T-helper 1 cell treated with Interleukin-12 subunit alpha and Interleukin-12 subunit beta and Interleukin-4 antibody, amounts not matched to agents 30 μg/mL and 1 μg/mL, for 36 hours (primary cell): ENCODE measurements around the gene NFKBIE.
A peak's percentile ranks its signal among the peaks of the same experiment; 100 is the strongest.

Source experiments
- H3K27ac Mint-ChIP-seq: one replicate; pipeline ENCODE4 v1.8.0; 2021; ENCODE audit warnings: mild to moderate bottlenecking, mixed read lengths
- H3K27me3 Mint-ChIP-seq: one replicate; pipeline ENCODE4 v1.8.0; 2021; ENCODE audit warnings: low read depth, mixed read lengths
- H3K36me3 Mint-ChIP-seq: one replicate; pipeline ENCODE4 v1.8.0; 2021; ENCODE audit warnings: low read depth, mixed read lengths
- H3K4me1 Mint-ChIP-seq: one replicate; pipeline ENCODE4 v1.8.0; 2021; ENCODE audit warnings: low read depth, mixed read lengths
- H3K4me3 Mint-ChIP-seq: one replicate; pipeline ENCODE4 v1.8.0; 2021; ENCODE audit warnings: mild to moderate bottlenecking, moderate library complexity, mixed read lengths
- H3K9me3 Mint-ChIP-seq: one replicate; pipeline ENCODE4 v1.8.0; 2021; ENCODE audit warnings: mixed read lengths

NFKBIE gene

GRCh38 chr6:44227148-44227793 lies 38.1 kb downstream of the NFKBIE start:
- H3K27ac Mint-ChIP-seq, result no peak overlapping the region
- peaks cover 2% of the 10 kb centered on the region for H3K36me3 Mint-ChIP-seq
- H3K4me1 Mint-ChIP-seq, result peaks cover 16% of the 10 kb centered on the region
- H3K27me3 Mint-ChIP-seq, result no peaks in the 10 kb centered on the region
- no peak overlapping the region for H3K4me3 Mint-ChIP-seq
- H3K9me3 Mint-ChIP-seq, result no peaks in the 10 kb centered on the region

DNA sequence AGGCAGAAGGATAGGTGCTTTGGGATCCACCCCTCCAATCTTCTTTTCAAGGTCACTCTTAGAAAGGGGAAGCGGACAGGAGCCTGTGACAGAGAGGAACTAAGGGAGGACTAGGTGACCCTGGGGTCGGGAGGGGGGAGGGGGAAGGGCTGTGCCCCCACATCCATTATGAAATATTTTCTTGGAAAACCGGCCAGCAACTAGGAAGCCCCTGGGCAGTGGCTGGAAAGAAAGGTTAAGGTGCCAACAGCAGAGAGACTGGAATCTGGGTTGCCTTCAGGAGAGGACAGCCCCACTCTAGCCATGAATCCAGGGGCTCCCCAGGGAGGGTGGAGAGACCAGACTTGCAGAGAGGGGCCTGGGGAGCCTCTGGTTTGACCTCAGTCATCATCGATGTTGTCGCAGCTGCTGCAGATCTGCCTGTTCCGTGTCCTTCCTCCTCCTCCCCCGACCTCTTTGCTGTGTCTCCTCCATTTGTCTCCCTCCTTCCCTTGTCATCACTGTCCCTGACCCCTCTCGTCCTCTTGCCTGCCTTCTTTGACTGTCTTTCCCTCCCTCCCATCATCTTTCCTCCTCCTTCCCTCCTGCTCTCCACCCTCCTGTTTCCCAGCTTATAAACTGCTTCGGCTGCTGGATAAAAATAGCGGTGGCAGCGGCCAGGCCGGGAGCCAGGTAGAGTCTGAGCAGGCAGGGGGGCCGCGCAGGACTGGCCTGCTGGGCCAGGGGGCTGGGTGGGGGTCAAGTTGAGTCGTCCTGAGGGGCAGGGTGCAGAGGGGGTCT lies 38.8 kb downstream of the NFKBIE start:
- H3K4me3 Mint-ChIP-seq, result no peak overlapping the region
- no peaks in the 10 kb centered on the region for H3K27me3 Mint-ChIP-seq
- peaks cover 19% of the 10 kb centered on the region for H3K4me1 Mint-ChIP-seq
- no peaks in the 10 kb centered on the region for H3K9me3 Mint-ChIP-seq
- no peaks in the 10 kb centered on the region for H3K36me3 Mint-ChIP-seq
- peak overlapping the region; percentile 52 for H3K27ac Mint-ChIP-seq

DNA sequence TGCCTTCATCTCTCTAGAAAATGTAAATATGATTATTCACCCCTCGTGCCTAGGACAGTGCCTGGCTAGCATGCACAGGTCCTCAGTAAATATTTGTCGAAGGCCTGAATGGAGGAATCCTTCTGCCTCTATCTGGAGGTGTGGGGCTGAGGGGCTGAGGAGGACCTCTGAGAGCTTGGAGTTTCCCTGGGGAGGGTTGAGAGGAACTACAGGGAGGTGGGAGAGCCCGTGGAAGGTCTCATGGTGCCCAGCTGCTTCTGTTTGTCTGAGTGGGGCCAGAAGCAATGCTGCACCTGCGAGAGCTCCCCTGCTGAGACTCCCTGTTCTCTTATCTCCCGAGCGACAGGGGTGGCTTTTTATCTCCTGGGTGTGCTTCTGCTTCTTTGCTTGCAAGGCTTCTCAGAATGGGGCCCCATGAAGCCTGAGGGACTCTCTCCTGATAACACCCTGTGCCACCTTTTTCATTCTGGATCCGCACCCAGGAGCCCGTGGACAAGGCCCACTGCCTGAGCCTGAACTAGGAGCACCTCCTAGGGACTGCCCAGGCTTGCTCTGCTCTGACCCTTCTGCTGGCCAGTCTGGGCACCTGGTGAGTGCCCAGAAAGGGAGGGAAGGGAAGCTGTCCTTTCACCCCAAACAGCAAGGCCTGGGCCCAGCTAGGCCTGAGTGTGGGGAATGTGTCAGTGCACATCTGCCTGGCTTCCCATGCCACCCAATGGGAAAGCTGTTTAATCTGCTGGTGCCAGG lies 39.6 kb downstream of the NFKBIE start:
- Mint-ChIP-seq H3K36me3 (no peaks in the 10 kb centered on the region), H3K9me3 (no peaks in the 10 kb centered on the region), H3K4me3 (no peak overlapping the region), H3K27me3 (no peaks in the 10 kb centered on the region), H3K27ac (peak overlapping the region; percentile 52), H3K4me1 (peaks cover 19% of the 10 kb centered on the region)

GRCh38 chr6:44224965-44225305 lies 40.4 kb downstream of the NFKBIE start:
- H3K4me1 Mint-ChIP-seq, result peaks cover 21% of the 10 kb centered on the region
- no peaks in the 10 kb centered on the region for H3K27me3 Mint-ChIP-seq
- H3K27ac Mint-ChIP-seq, result no peak overlapping the region
- no peaks in the 10 kb centered on the region for H3K9me3 Mint-ChIP-seq
- H3K4me3 Mint-ChIP-seq, result no peak overlapping the region
- no peaks in the 10 kb centered on the region for H3K36me3 Mint-ChIP-seq

DNA sequence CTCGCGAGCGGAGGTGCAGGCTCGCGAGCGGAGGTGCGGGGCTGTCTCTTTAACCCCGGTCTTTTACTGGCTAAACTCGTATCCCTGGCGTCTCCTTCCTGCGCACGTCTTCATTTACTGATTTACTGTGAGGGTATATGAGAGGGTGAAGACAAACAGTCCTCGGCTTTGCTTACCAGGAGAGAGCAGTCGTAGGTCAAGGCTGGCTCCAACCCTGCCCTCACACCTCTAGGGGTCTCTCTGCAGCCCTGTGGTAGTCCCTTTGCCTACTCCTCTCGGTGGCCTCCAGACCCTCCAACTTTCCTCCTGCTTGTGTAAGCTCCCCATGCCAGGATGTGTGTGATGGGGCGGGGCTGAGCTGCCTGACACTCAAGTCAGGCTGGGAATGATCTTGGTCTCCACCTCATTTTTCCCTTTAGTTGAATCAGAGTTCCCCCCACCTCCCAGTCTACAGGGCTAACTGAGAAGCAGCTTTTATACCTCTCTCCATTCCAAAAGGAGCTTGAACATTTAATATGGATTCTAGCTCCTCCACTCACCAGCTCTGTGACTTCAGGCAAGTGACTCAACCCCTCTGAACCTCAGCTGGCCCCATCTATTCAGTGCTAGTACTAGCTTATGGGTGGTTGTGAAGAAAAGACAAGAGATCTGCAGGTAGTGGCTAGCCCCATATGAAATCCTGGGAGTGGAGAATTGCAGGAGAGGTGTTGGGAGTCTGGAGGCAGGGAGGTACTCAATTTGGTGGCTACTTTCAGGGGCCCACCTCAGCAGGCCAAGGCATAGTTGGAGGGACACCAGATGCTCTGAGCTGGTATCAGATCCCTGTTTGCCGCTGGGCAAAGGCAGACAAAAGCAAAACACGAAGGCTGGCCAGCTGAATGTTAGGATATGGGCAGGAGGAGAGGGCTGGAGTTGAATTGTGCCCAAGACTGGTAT lies 41.1 kb downstream of the NFKBIE start:
- peak overlapping the region; percentile 69 for H3K27ac Mint-ChIP-seq
- H3K9me3 Mint-ChIP-seq, result no peaks in the 10 kb centered on the region

GRCh38 chr6:44223319-44224028 lies 41.9 kb downstream of the NFKBIE start, which contains the start of gene SLC29A1:
Gene SLC29A1 (plus strand): TSS chr6:44223595. CDS start chr6:44227314, 3,719 bp downstream.
- Mint-ChIP-seq H3K4me3 (peak within 1 kb of the TSS; percentile 85), H3K27me3 (peaks cover 2% of the 10 kb centered on the region), H3K9me3 (no peaks in the 10 kb centered on the region), H3K4me1 (peaks cover 26% of the 10 kb centered on the region), H3K36me3 (no peaks in the 10 kb centered on the region), H3K27ac (peak within 1 kb of the TSS; percentile 69)

More for the DNA sequence above, 41.1 kb downstream of the NFKBIE start:
- Mint-ChIP-seq H3K4me1 (peaks cover 23% of the 10 kb centered on the region), H3K27me3 (no peaks in the 10 kb centered on the region), H3K4me3 (peak overlapping the region; percentile 84), H3K36me3 (no peaks in the 10 kb centered on the region)

DNA sequence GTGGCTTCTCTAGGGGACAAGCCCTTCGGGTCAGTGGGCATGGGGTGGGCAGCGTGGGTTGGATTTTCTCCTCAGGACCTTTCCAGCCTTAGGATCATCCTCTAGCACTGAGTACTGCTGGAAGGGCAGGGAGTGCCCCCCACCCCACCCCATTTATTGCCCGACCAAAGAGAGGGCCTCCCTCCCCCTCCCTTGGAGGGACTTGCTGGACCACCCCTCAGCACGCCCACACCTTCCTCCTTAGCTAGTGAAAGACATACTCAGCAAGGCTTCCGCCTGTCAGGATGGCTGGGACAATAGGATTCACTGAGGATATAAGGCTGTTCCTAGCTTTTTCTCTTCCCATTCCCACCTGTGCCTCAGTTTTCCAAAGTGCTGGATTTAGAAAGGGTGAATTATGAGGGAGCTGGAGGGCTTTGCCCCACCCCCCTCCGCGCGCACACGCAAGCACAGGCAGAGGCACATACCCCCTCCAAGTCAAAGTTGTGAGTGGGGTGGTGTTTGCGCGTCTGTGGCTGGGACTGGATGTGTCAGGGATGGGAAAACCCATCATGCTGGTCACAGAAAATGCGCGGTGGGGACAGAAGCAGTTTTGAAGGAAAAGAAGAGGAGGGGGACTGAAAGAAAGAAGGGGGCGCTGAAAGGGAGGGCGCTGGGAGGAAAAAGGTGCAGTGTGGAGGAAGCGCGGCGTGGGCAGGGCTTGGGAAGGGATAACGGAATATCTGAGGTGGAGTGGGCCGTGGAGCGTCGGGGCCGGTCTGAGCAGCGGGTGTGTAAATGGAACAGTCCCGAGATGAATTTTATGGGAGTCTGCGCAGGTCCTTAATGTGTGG lies 42.6 kb downstream of the NFKBIE start:
- Mint-ChIP-seq H3K4me1 (peaks cover 27% of the 10 kb centered on the region), H3K27me3 (peaks cover 8% of the 10 kb centered on the region), H3K27ac (peak overlapping the region; percentile 50), H3K9me3 (no peaks in the 10 kb centered on the region), H3K36me3 (no peaks in the 10 kb centered on the region), H3K4me3 (peak overlapping the region; percentile 85)

GRCh38 chr6:44221961-44222335 lies 43.4 kb downstream of the NFKBIE start:
- Mint-ChIP-seq H3K27ac (no peak overlapping the region), H3K27me3 (peaks cover 9% of the 10 kb centered on the region), H3K36me3 (no peaks in the 10 kb centered on the region), H3K9me3 (no peaks in the 10 kb centered on the region), H3K4me3 (no peak overlapping the region), H3K4me1 (peaks cover 27% of the 10 kb centered on the region)

DNA sequence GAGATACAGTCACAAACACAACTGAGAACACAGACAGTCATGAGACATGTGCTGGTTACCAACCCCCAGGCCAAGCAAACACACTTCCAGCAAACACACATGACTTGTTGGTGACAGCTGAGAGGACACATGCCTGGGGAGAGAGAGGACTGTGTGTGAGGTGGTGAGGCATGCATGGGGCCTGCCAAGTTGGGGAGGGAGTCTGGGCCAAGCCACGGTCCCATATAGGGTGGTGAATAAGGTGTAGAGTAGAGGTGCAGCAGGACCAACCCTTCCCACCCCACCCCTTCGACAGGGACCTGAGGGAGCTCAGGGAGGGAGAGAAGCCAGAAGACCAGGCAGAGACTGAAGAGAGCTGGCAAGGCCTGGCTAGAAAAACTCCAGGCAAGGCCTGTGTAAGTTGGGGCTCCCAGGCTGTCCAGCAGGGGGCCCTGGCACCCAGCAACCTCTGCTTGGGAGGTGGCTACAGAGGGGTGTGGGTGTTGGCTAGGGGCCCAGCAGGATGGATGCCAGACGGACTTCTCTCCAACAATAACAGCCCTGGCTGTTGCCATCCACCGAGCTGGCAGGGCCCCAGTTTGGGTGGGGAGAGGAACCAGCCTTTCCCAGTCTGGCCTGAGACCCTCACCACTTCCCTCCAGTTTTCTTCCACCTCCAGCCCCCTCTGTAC lies 43.9 kb downstream of the NFKBIE start:
- H3K4me3 Mint-ChIP-seq, result peak overlapping the region; percentile 45

DNA sequence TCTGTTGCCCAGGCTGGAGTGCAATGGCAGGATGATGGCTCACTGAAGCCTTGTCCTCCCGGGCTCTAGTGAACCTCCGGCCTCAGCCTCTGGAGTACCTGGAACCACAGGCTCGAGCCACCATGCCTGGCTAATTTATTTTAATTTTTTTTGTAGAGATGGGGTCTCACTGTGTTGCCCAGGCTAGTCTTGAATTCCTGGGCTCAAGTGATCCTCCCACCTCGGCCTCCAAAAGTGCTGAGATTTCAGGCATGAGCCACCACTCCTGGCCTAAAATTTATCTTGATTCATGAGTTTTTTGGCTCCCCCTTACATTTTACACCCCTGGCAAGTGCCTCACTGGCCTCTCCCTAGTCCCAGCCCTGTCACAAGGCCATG lies 44.4 kb downstream of the NFKBIE start:
- no peaks in the 10 kb centered on the region for H3K9me3 Mint-ChIP-seq
- H3K27ac Mint-ChIP-seq, result peak overlapping the region; percentile 72
- no peaks in the 10 kb centered on the region for H3K36me3 Mint-ChIP-seq
- H3K27me3 Mint-ChIP-seq, result peaks cover 13% of the 10 kb centered on the region
- peaks cover 27% of the 10 kb centered on the region for H3K4me1 Mint-ChIP-seq
- H3K4me3 Mint-ChIP-seq, result peak overlapping the region; percentile 45

More for the DNA sequence above, 43.9 kb downstream of the NFKBIE start:
- no peaks in the 10 kb centered on the region for H3K9me3 Mint-ChIP-seq
- H3K27ac Mint-ChIP-seq, result peak overlapping the region; percentile 72
- H3K4me1 Mint-ChIP-seq, result peaks cover 27% of the 10 kb centered on the region
- no peaks in the 10 kb centered on the region for H3K36me3 Mint-ChIP-seq
- H3K27me3 Mint-ChIP-seq, result peaks cover 13% of the 10 kb centered on the region

DNA sequence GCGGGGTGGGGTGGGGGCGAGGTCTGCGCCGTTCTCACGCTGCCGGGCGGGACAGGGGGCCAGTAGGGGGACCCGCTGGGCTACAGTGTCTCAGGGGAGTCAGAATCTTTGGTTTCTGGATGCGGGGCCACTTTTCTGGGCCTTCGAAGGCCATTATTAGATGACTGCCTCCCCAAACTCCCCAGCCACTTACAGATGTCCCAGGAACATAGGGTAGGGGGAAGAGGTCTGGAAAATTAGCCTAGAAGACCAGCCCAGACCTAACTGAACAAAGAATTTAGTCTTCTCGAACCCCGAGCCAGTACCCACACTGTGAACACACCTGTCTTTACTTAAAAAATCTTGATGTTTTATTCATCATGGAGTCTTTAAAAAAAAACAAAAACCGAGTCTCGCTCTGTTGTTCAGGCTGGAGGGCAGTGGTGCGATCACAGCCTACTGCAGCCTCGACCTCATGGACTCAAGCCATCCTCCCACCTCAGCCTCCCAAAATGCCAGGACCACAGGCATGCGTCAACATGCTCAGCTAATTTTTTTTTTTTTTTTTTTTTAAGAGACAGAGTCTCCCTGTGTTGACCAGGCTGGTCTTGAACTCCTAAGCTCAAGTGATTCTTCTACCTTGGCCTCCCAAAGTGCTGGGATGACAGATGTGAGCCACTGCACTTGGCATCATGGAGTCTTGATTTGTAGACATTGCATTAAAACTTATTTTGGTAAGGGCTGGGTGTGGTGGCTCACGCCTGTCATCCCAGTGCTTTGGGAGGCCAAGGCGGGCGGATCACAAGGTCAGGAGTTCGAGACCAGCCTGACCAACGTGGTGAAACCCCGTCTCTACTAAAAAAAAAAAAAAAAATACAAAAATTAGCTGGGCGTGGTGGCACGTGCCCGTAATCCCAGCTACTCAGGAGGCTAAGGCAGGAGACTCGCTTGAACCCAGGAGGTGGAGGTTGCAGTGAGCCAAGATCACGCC lies 45.3 kb downstream of the NFKBIE start:
- Mint-ChIP-seq H3K4me1 (peaks cover 27% of the 10 kb centered on the region), H3K9me3 (no peaks in the 10 kb centered on the region), H3K27ac (no peak overlapping the region), H3K27me3 (peaks cover 13% of the 10 kb centered on the region), H3K36me3 (no peaks in the 10 kb centered on the region), H3K4me3 (peak overlapping the region; percentile 50)
